ENCODE measurements around the gene NKAIN1. TPM values are rescaled to one million over a fixed set of nuclear protein-coding genes. Genes with fewer than 3 reads are reported as not detected.
A peak's percentile ranks its signal among the peaks of the same experiment; 100 is the strongest.
"Not testable (repeated sequence)": the region's sequence is repeated elsewhere in the genome, so short reads cannot be mapped to it uniquely, and the experiment has no call there.

The NKAIN1 gene
- total RNA-seq, result not detected
- polyA plus RNA-seq, result under 1 TPM in 1 of 3 donors, not detected in 2; 0.08 TPM
- long read RNA-seq, donor 1, partial matches to known transcripts, result 0 of 1 reads
- long read RNA-seq, donor 1, other reads (novel, unspliced or antisense), result 0 of 1 reads
- long read RNA-seq, donor 2, result 0 reads
- long read RNA-seq, donor 3, partial matches to known transcripts, result 0 of 1 reads
- long read RNA-seq, donor 3, other reads (novel, unspliced or antisense), result 0 of 1 reads
- long read RNA-seq, donor 4, result 0 reads
- long read RNA-seq, donor 5, result 0 reads
- long read RNA-seq, donor 6, result 0 reads
- long read RNA-seq, donor 7, result 0 reads
- long read RNA-seq, donor 8, result 0 reads
- long read RNA-seq, donor 9, result 0 reads
- long read RNA-seq, donor 10, result 0 reads

- intact Hi-C loops (cut with DNase I; ENCODE audit: low total_unique reads), result no loop called here
- peaks cover 12 to 16% (median 15%) of the 10 kb centered on the region in 4 donors for H3K4me1 ChIP-seq
- TF ChIP-seq EP300 (IDR thresholded peaks at IDR 0.05) (no peak), POLR2A (IDR thresholded peaks at IDR 0.05) (no peak), POLR2AphosphoS5 (IDR thresholded peaks at IDR 0.05) (no peak)
- TF ChIP-seq, protein P1, sequence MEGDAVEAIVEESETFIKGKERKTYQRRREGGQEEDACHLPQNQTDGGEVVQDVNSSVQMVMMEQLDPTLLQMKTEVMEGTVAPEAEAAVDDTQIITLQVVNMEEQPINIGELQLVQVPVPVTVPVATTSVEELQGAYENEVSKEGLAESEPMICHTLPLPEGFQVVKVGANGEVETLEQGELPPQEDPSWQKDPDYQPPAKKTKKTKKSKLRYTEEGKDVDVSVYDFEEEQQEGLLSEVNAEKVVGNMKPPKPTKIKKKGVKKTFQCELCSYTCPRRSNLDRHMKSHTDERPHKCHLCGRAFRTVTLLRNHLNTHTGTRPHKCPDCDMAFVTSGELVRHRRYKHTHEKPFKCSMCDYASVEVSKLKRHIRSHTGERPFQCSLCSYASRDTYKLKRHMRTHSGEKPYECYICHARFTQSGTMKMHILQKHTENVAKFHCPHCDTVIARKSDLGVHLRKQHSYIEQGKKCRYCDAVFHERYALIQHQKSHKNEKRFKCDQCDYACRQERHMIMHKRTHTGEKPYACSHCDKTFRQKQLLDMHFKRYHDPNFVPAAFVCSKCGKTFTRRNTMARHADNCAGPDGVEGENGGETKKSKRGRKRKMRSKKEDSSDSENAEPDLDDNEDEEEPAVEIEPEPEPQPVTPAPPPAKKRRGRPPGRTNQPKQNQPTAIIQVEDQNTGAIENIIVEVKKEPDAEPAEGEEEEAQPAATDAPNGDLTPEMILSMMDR (IDR thresholded peaks at IDR 0.05), result no peak
- peaks cover 6 to 74% (median 62%) of the 10 kb centered on the region in 3 donors for H3K27me3 ChIP-seq
- 1 to 3% (median 3%) methylated on average over 10 to 57 of the region's 57 CpGs for WGBS, 5 donors
- no peak within 1 kb of the TSS for H3K27ac ChIP-seq
- DNase-seq, result peak in 1 of 2 donors; percentile 72
- H3K4me3 ChIP-seq, result peak within 1 kb of the TSS; percentile 31 to 49 (median 38)
- H3K9me3 ChIP-seq, result no peaks in the 10 kb centered on the region
- H3K36me3 ChIP-seq, result no peaks in the 10 kb centered on the region
These were observed at the start of gene NKAIN1 for GRCh38 chr1:31239653-31240241. Gene NKAIN1 (minus strand): TSS chr1:31239887. CDS start chr1:31239547, 340 bp downstream.

- no peak for TF ChIP-seq EP300 (IDR thresholded peaks at IDR 0.05)
- intact Hi-C loops (cut with DNase I; ENCODE audit: low total_unique reads), result no loop called here
- 70 to 77% (median 73%) methylated on average over 4 of the region's 4 CpGs for WGBS, 5 donors
- Histone ChIP-seq H3K27me3 (no peaks in the 10 kb centered on the region), H3K27ac (no peak overlapping the region), H3K4me1 (peaks cover 0 to 2% (median 0%) of the 10 kb centered on the region in 4 donors), H3K4me3 (no peak overlapping the region), H3K9me3 (no peaks in the 10 kb centered on the region), H3K36me3 (peaks cover 49 to 99% (median 95%) of the 10 kb centered on the region in 4 donors)
- DNase-seq, result no peak
These were observed 49.3 kb upstream of the NKAIN1 start for GRCh38 chr1:31289021-31289420.

DNA sequence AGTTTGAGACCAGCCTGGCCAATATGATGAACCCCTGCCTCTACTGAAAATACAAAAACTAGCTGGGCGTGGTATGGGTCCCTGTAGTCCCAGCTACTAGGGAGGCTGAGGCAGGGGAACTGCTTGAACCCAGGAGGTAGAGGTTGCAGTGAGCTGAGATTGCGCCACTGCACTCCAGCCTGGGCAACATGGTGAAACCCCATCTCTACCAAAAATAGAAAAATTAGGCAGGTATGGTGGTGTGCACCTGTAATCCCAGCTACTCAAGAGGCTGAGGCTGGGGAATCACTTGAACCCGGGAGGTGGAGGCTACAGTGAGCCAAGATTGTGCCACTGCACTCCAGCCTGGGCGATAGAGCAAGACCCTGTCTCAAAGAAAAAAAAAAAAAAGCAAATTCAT is 48.1 kb upstream of the NKAIN1 start:
- H3K9me3 ChIP-seq; H3K27me3 ChIP-seq; DNase-seq; H3K4me1 ChIP-seq; intact Hi-C loops (cut with DNase I; ENCODE audit: low total_unique reads); H3K4me3 ChIP-seq; H3K27ac ChIP-seq: not testable (repeated sequence)
- 96 to 100% (median 99%) methylated on average over 4 of the region's 4 CpGs for WGBS, 5 donors
- H3K36me3 ChIP-seq, result peaks cover 45 to 99% (median 97%) of the 10 kb centered on the region in 4 donors

DNA sequence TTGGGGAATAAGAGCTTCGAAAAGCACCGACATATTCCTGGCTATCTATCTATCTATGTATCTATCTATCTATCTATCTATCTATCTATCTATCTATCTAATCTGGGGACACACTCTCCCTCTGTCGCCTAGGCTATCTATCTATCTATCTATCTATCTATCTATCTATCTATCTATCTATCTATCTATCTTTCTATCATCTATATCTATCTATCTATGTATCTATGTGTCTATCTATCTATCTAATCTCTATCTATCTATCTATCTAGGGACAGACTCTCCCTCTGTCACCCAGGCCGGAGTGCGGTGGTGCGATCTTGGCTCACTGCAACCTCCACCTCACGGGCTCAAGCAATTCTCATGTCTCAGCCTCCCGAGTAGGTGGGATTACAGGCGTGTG is 42.7 kb upstream of the NKAIN1 start:
- H3K4me1 ChIP-seq; intact Hi-C loops (cut with DNase I; ENCODE audit: low total_unique reads); H3K27me3 ChIP-seq; H3K9me3 ChIP-seq; H3K27ac ChIP-seq; DNase-seq; H3K4me3 ChIP-seq: not testable (repeated sequence)
- H3K36me3 ChIP-seq, result peaks cover 44 to 98% (median 93%) of the 10 kb centered on the region in 4 donors
- 92 to 95% (median 94%) methylated on average over 9 of the region's 9 CpGs for whole genome bisulfite sequencing, 5 donors

DNA sequence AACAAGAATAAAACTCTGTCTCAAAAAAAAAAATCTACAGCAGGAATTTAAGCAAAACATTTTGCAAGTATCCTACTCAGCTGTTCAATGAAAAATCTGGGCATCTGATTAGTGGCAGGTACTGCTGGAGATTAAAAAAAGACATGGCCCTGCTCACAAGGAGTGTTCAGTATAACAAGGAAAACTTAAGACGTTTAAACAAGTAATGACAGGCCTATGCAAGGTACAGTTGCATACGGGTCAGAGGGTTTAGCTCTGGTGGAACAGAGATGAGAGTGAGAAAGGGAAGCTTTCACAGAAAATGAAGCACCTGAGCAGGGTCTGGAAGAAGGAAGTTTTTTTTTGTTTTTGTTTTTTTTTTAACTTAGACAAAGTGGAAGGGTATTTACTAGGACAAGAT is 33.9 kb upstream of the NKAIN1 start:
- DNase-seq, result no peak
- Histone ChIP-seq H3K9me3 (no peaks in the 10 kb centered on the region), H3K4me1 (peaks cover 0 to 12% (median 5%) of the 10 kb centered on the region in 4 donors), H3K4me3 (no peak overlapping the region), H3K27ac (no peak overlapping the region), H3K27me3 (no peaks in the 10 kb centered on the region), H3K36me3 (peaks cover 32 to 91% (median 89%) of the 10 kb centered on the region in 4 donors)
- TF ChIP-seq, protein P1 (IDR thresholded peaks at IDR 0.05), result no peak
- TF ChIP-seq EP300 (IDR thresholded peaks at IDR 0.05), result no peak
- no peak for TF ChIP-seq POLR2AphosphoS5 (IDR thresholded peaks at IDR 0.05)
- TF ChIP-seq POLR2A (IDR thresholded peaks at IDR 0.05), result no peak
- 71 to 80% (median 75%) methylated on average over 2 of the region's 2 CpGs for WGBS, 5 donors
- intact Hi-C loops (cut with DNase I; ENCODE audit: low total_unique reads), result no loop called here

DNA sequence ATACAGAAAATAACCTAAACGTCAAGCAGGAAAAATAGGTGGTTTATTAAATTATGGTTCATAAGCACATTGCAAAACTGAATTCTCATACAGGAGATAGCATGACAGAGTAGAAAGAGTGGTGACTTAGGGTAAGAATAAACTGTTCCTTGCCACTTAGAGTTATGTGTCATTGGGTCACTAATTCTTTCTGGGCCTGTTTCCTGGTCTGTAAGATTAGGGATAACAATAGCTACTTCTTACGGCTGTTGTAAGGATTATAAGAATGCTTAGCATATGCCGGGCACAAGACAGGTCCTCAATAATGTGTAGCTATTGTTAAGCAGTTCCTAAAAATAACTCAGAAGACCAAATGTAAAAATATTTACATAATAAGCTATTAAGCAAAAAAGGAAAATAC is 32.7 kb upstream of the NKAIN1 start:
- intact Hi-C loops (cut with DNase I; ENCODE audit: low total_unique reads), result no loop called here
- Histone ChIP-seq H3K27ac (no peak overlapping the region), H3K4me3 (no peak overlapping the region), H3K36me3 (peaks cover 31 to 91% (median 89%) of the 10 kb centered on the region in 4 donors), H3K4me1 (peaks cover 0 to 12% (median 5%) of the 10 kb centered on the region in 4 donors), H3K27me3 (no peaks in the 10 kb centered on the region), H3K9me3 (no peaks in the 10 kb centered on the region)
- DNase-seq, result peak in 1 of 2 donors; percentile 12
- no peak for TF ChIP-seq POLR2AphosphoS5 (IDR thresholded peaks at IDR 0.05)
- TF ChIP-seq, protein P1 (IDR thresholded peaks at IDR 0.05), result no peak
- no peak for TF ChIP-seq EP300 (IDR thresholded peaks at IDR 0.05)
- TF ChIP-seq POLR2A (IDR thresholded peaks at IDR 0.05), result no peak
- WGBS, 5 donors, result 29 to 47% (median 37%) methylated on average over 3 of the region's 3 CpGs
